Natural killer cell (primary cell): ENCODE data around the gene LRP1B. TPM values are rescaled to one million over a fixed set of nuclear protein-coding genes. Genes with fewer than 3 reads are reported as not detected.

Experiments
- ATAC-seq, 3 donors: fragments of 150-1000 bp in 2 of 3; fragments of 200-7000 bp in 1 of 3; cut with Tn5 transposase; 1 replicate in 1 of 3; 2 replicates in 2 of 3; pipeline ENCODE4 v1.10.0; 2021; ENCODE audit warnings: mild to moderate bottlenecking in 2 of 3, moderate library complexity in 2 of 3
- DNase-seq, 2 donors: peaks; one replicate each; pipeline versions ENCODE4 v3.0.0 to v3.0.0-alpha.2; 2013 to 2021; ENCODE audit warnings: mixed read lengths in 1 of 2
- H3K27ac ChIP-seq: one replicate; pipeline ENCODE4 v1.5.1; 2013; ENCODE audit warnings: mild to moderate bottlenecking, low read length
- H3K27me3 ChIP-seq: one replicate; pipeline ENCODE4 v1.6.1; 2013; ENCODE audit warnings: low read length; ENCODE audit not compliant: control insufficient read depth, insufficient read depth
- H3K36me3 ChIP-seq: one replicate; pipeline ENCODE4 v1.6.1; 2013; ENCODE audit warnings: low read length; ENCODE audit not compliant: control insufficient read depth, insufficient read depth
- H3K4me1 ChIP-seq: one replicate; pipeline ENCODE4 v1.6.1; 2013; ENCODE audit warnings: low read length; ENCODE audit not compliant: control insufficient read depth, insufficient read depth
- H3K4me3 ChIP-seq: one replicate; pipeline ENCODE4 v1.5.1; 2013; ENCODE audit warnings: low read length
- H3K9me3 ChIP-seq: one replicate; pipeline ENCODE4 v1.6.1; 2013; ENCODE audit warnings: low read length; ENCODE audit not compliant: control insufficient read depth, insufficient read depth
- H3K27ac Mint-ChIP-seq, 2 donors: one replicate each; pipeline ENCODE4 v1.8.0; 2022; ENCODE audit warnings: mild to moderate bottlenecking in 2 of 2, mixed read lengths in 2 of 2, moderate library complexity in 1 of 2
- H3K27me3 Mint-ChIP-seq, 2 donors: one replicate each; pipeline ENCODE4 v1.8.0; 2022; ENCODE audit warnings: low read depth in 2 of 2, mixed read lengths in 2 of 2
- H3K36me3 Mint-ChIP-seq: one replicate; pipeline ENCODE4 v1.8.0; 2022; ENCODE audit warnings: mixed read lengths
- H3K4me1 Mint-ChIP-seq, 2 donors: one replicate each; pipeline ENCODE4 v1.8.0; 2022; ENCODE audit warnings: mixed read lengths in 2 of 2
- H3K4me3 Mint-ChIP-seq: one replicate; pipeline ENCODE4 v1.8.0; 2022; ENCODE audit warnings: mild to moderate bottlenecking, moderate library complexity, mixed read lengths
- H3K9me3 Mint-ChIP-seq, 2 donors: one replicate each; pipeline ENCODE4 v1.8.0; 2022; ENCODE audit warnings: mixed read lengths in 2 of 2
- WGBS: methylation state at CpG from one replicate; pipeline ENCODE4 v1.1.7; 2013; ENCODE audit warnings: missing lambda C conversion rate; ENCODE audit not compliant: insufficient coverage; 5-methylcytosine and 5-hydroxymethylcytosine counted together
- intact Hi-C: fragments of 100-400 bp; cut with micrococcal nuclease; formaldehyde crosslinking; loops from one replicate; pipeline ENCODE4 v1.14.2; 2022
- total RNA-seq, 4 donors: library from RNA; stranded (reverse); fragments of 120-200 nt in 1 of 4; gene quantifications; one replicate each; pipeline versions ENCODE4 v1.2.3 to v1.2.4, GENCODE V29; 2013 to 2022
- TF ChIP-seq, protein P1 (sequence below): fragments of 200-600 bp; IDR thresholded peaks from one replicate; pipeline ENCODE4 v1.8.0; 2022; ENCODE audit warnings: antibody characterized with exemption

The LRP1B gene
- total RNA-seq, 3 donors from 2014 or later (not counting 1 experiment from before 2014, with no cell fraction given), result 0.05 TPM; not detected in 2

DNA sequence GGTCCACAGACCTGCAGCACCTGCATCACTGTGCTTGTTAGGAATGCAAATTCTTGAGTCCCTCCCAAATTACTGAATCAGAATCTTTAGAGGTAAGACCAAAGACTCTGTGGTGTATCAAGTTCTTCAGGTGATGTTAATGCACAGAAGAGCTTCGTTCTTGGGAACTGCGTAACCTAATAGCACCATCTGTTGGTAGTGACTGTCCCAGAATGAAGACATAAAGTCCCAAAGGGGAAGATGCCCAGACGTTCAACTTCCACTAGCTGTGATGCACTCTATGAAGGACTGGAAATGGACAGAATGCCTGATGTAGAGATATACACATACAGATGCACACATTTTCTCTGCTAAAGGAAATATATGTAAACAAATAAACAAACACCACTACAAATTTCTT lies 576.0 kb downstream of the LRP1B start:
- Histone ChIP-seq H3K36me3 (no peaks in the 10 kb centered on the region), H3K4me3 (no peak overlapping the region), H3K9me3 (no peaks in the 10 kb centered on the region), H3K27ac (no peak overlapping the region), H3K4me1 (no peaks in the 10 kb centered on the region), H3K27me3 (no peaks in the 10 kb centered on the region)
- H3K4me3 Mint-ChIP-seq, result no peak overlapping the region
- 8% methylated on average over 3 of the region's 3 CpGs for WGBS
- peaks cover 3 to 5% of the 10 kb centered on the region in 2 donors for H3K9me3 Mint-ChIP-seq
- H3K36me3 Mint-ChIP-seq, result no peaks in the 10 kb centered on the region
- TF ChIP-seq, protein P1, sequence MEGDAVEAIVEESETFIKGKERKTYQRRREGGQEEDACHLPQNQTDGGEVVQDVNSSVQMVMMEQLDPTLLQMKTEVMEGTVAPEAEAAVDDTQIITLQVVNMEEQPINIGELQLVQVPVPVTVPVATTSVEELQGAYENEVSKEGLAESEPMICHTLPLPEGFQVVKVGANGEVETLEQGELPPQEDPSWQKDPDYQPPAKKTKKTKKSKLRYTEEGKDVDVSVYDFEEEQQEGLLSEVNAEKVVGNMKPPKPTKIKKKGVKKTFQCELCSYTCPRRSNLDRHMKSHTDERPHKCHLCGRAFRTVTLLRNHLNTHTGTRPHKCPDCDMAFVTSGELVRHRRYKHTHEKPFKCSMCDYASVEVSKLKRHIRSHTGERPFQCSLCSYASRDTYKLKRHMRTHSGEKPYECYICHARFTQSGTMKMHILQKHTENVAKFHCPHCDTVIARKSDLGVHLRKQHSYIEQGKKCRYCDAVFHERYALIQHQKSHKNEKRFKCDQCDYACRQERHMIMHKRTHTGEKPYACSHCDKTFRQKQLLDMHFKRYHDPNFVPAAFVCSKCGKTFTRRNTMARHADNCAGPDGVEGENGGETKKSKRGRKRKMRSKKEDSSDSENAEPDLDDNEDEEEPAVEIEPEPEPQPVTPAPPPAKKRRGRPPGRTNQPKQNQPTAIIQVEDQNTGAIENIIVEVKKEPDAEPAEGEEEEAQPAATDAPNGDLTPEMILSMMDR, result no peak
- no peaks in the 10 kb centered on the region for H3K27me3 Mint-ChIP-seq
- H3K4me1 Mint-ChIP-seq, result no peaks in the 10 kb centered on the region
- DNase-seq, result peak in 1 of 2 donors; percentile 1
- intact Hi-C loops, result no loop called here
- ATAC-seq, result no peak
- no peak overlapping the region for H3K27ac Mint-ChIP-seq

- ATAC-seq, result no peak
- H3K27me3 ChIP-seq, result no peaks in the 10 kb centered on the region
- peak overlapping the region; percentile 11 for H3K27ac ChIP-seq
- no peak overlapping the region for H3K4me3 Mint-ChIP-seq
- H3K4me1 Mint-ChIP-seq, result peaks cover 6 to 16% of the 10 kb centered on the region in 2 donors
- H3K9me3 ChIP-seq, result no peaks in the 10 kb centered on the region
- H3K9me3 Mint-ChIP-seq, result peaks cover 5 to 14% of the 10 kb centered on the region in 2 donors
- TF ChIP-seq, protein P1, result no peak
- DNase-seq, result no peak
- H3K27ac Mint-ChIP-seq, result no peak overlapping the region
- 0% methylated on average over 2 of the region's 4 CpGs for WGBS
- no peaks in the 10 kb centered on the region for H3K27me3 Mint-ChIP-seq
- intact Hi-C loops, result no loop called here
- H3K36me3 Mint-ChIP-seq, result no peaks in the 10 kb centered on the region
- no peak overlapping the region for H3K4me3 ChIP-seq
- H3K4me1 ChIP-seq, result no peaks in the 10 kb centered on the region
- no peaks in the 10 kb centered on the region for H3K36me3 ChIP-seq
Observed at GRCh38 chr2:141534666-141535362, 596.0 kb downstream of the LRP1B start.

GRCh38 chr2:141529659-141530058 lies 601.2 kb downstream of the LRP1B start:
- no CpG with 5 or more reads among the region's 1 CpG for WGBS
- Histone ChIP-seq H3K27me3 (no peaks in the 10 kb centered on the region), H3K9me3 (no peaks in the 10 kb centered on the region), H3K4me3 (no peak overlapping the region), H3K4me1 (no peaks in the 10 kb centered on the region), H3K36me3 (no peaks in the 10 kb centered on the region), H3K27ac (no peak overlapping the region)
- Mint-ChIP-seq H3K4me1 (peaks cover 0 to 10% of the 10 kb centered on the region in 2 donors), H3K27ac (no peak overlapping the region), H3K4me3 (no peak overlapping the region), H3K9me3 (peaks cover 4 to 13% of the 10 kb centered on the region in 2 donors), H3K36me3 (peaks cover 8% of the 10 kb centered on the region), H3K27me3 (no peaks in the 10 kb centered on the region)
- DNase-seq, result no peak
- intact Hi-C loops, result no loop called here
- no peak for ATAC-seq
- TF ChIP-seq, protein P1, result no peak

DNA sequence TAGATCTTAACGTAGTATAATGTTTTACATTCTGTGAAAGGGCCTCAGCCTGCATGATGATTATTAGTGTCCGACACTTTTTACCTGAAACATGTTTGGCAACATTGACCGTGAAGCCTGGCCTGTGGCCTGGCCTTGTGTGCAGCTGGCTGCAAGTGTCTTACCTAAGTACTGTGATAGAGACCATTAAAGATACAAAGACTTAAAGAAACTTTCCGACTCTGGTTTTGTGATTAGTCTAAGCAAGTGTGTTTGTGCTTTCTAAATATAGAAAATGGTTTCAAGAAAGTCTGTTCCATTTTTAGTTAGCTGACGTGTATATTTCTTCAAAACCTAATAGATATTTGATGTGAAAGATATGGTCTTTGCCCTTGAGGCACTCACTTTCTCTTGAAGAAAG lies 601.8 kb downstream of the LRP1B start:
- H3K4me1 Mint-ChIP-seq, result peaks cover 0 to 4% of the 10 kb centered on the region in 2 donors
- no peak overlapping the region for H3K27ac ChIP-seq
- no peak overlapping the region for H3K4me3 ChIP-seq
- no peaks in the 10 kb centered on the region for H3K36me3 ChIP-seq
- no peaks in the 10 kb centered on the region for H3K27me3 Mint-ChIP-seq
- H3K4me1 ChIP-seq, result no peaks in the 10 kb centered on the region
- peaks cover 8% of the 10 kb centered on the region for H3K36me3 Mint-ChIP-seq
- H3K9me3 Mint-ChIP-seq, result peaks cover 4 to 12% of the 10 kb centered on the region in 2 donors
- no peaks in the 10 kb centered on the region for H3K9me3 ChIP-seq
- TF ChIP-seq, protein P1, result no peak
- no peak overlapping the region for H3K4me3 Mint-ChIP-seq
- intact Hi-C loops, result no loop called here
- ATAC-seq (no peak), DNase-seq (no peak)
- no peak overlapping the region for H3K27ac Mint-ChIP-seq
- 53% methylated on average over 4 of the region's 5 CpGs for WGBS
- no peaks in the 10 kb centered on the region for H3K27me3 ChIP-seq
